GM23338 (cell line): ENCODE results near the gene ADAP1. TPM values are rescaled to one million over a fixed set of nuclear protein-coding genes. Genes with fewer than 3 reads are reported as not detected.

ENCODE experiments used
- ATAC-seq: fragments of 200-7000 bp; cut with Tn5 transposase; 3 replicates; pipeline ENCODE4 v1.9.1; 2020
- DNase-seq: peaks from one replicate; pipeline ENCODE4 v3.0.0-alpha.2; 2015; ENCODE audit warnings: low spot score
- H2AFZ ChIP-seq: fragments of 200-600 bp; sonication (generic); 2 replicates; pipeline ENCODE4 v1.8.0; 2016; ENCODE audit warnings: antibody characterized with exemption, mild to moderate bottlenecking, moderate library complexity
- H3F3A ChIP-seq: fragments of 200-600 bp; sonication (generic); replicated peaks from 2 replicates; pipeline ENCODE4 v1.8.0; 2017; ENCODE audit warnings: antibody characterized with exemption, mixed run types, low read depth
- H3K27ac ChIP-seq: fragments of 200-600 bp; sonication (generic); 2 replicates; pipeline ENCODE4 v1.6.1; 2016; ENCODE audit warnings: low read depth
- H3K27me3 ChIP-seq: fragments of 200-600 bp; sonication (generic); 2 replicates; pipeline ENCODE4 v1.8.0; 2016; ENCODE audit warnings: mild to moderate bottlenecking, mixed run types, moderate library complexity; ENCODE audit not compliant: insufficient read depth
- H3K36me3 ChIP-seq: fragments of 200-600 bp; sonication (generic); 2 replicates; pipeline ENCODE4 v1.8.0; 2016; ENCODE audit warnings: mild to moderate bottlenecking; ENCODE audit not compliant: insufficient read depth
- H3K4me1 ChIP-seq: fragments of 200-600 bp; sonication (generic); 2 replicates; pipeline ENCODE4 v1.8.0; 2016; ENCODE audit warnings: mild to moderate bottlenecking, moderate library complexity; ENCODE audit not compliant: insufficient read depth
- H3K4me2 ChIP-seq: fragments of 200-600 bp; sonication (generic); 2 replicates; pipeline ENCODE4 v1.7.1; 2017; ENCODE audit warnings: mixed run types
- H3K4me3 ChIP-seq: fragments of 200-600 bp; sonication (generic); 2 replicates; pipeline ENCODE4 v1.6.1; 2016; ENCODE audit warnings: mixed run types
- H3K79me2 ChIP-seq: fragments of 200-600 bp; sonication (generic); replicated peaks from 2 replicates; pipeline ENCODE4 v1.8.0; 2017; ENCODE audit warnings: mild to moderate bottlenecking; ENCODE audit not compliant: insufficient read depth
- H3K9me2 ChIP-seq: fragments of 200-600 bp; sonication (generic); 2 replicates; pipeline ENCODE4 v1.8.0; 2017; ENCODE audit not compliant: insufficient read depth
- H4K20me1 ChIP-seq: fragments of 200-600 bp; sonication (generic); replicated peaks from 2 replicates; pipeline ENCODE4 v1.8.0; 2017; ENCODE audit warnings: mild to moderate bottlenecking; ENCODE audit not compliant: insufficient read depth
- H3K27ac Mint-ChIP-seq: 2 replicates; pipeline ENCODE4 v1.8.0; 2020; ENCODE audit warnings: inconsistent platforms, mild to moderate bottlenecking, moderate library complexity, mixed read lengths
- H3K27me3 Mint-ChIP-seq: 3 replicates; pipeline ENCODE4 v1.8.0; 2022; ENCODE audit warnings: low read depth, mild to moderate bottlenecking, moderate library complexity, mixed read lengths, inconsistent platforms; ENCODE audit not compliant: insufficient read depth, poor library complexity
- H3K36me3 Mint-ChIP-seq: 3 replicates; pipeline ENCODE4 v1.8.0; 2021; ENCODE audit warnings: low read depth, mild to moderate bottlenecking, inconsistent platforms, moderate library complexity, mixed read lengths
- H3K4me1 Mint-ChIP-seq: 3 replicates; pipeline ENCODE4 v1.8.0; 2020; ENCODE audit warnings: mild to moderate bottlenecking, inconsistent platforms, mixed read lengths
- H3K4me3 Mint-ChIP-seq: 3 replicates; pipeline ENCODE4 v1.8.0; 2021; ENCODE audit warnings: moderate library complexity, mild to moderate bottlenecking, inconsistent platforms, mixed read lengths
- H3K9me3 Mint-ChIP-seq: 3 replicates; pipeline ENCODE4 v1.8.0; 2020; ENCODE audit warnings: moderate library complexity, mild to moderate bottlenecking, inconsistent platforms, mixed read lengths
- POLR2AphosphoS5 ChIP-seq: IDR thresholded peaks from 2 replicates; pipeline ENCODE4 v1.6.1; 2016; ENCODE audit warnings: antibody characterized with exemption, low read depth
- ZNF114 ChIP-seq: fragments of 250-450 bp; sonication (Bioruptor Pico); IDR thresholded peaks from 2 replicates; pipeline ENCODE4 v1.5.0; 2020; ENCODE audit warnings: mild to moderate bottlenecking, moderate library complexity
- ZNF331 ChIP-seq: fragments of 250-450 bp; sonication (Bioruptor Pico); IDR thresholded peaks from 2 replicates; pipeline ENCODE4 v1.5.0; 2020; ENCODE audit warnings: low read depth, mild to moderate bottlenecking, moderate library complexity
- polyA plus RNA-seq: library from polyadenylated mRNA; unstranded; fragments of >200 nt; fragmentation: Nextera tagmentation; extraction: Ambion mirVana; gene quantifications from 2 replicates; pipeline ENCODE4 v1.2.1, GENCODE V29; 2016
- total RNA-seq: library from RNA; depleted of rRNA; stranded (reverse); fragments of >200 nt; shearing (Covaris generic); gene quantifications from 2 replicates; pipeline ENCODE4 v1.2.3, GENCODE V29; 2014
- TF ChIP-seq, protein P1 (sequence below): IDR thresholded peaks from 2 replicates; pipeline ENCODE4 v1.6.1; 2016; ENCODE audit warnings: antibody characterized with exemption
- TF ChIP-seq, protein P2 (sequence below): fragments of 250-450 bp; sonication (Bioruptor Pico); IDR thresholded peaks from 2 replicates; pipeline ENCODE4 v1.5.0; 2020; ENCODE audit warnings: mild to moderate bottlenecking, moderate library complexity
- TF ChIP-seq, protein P3 (sequence below): IDR thresholded peaks from one replicate; pipeline ENCODE4 v1.6.1; 2018; ENCODE audit warnings: antibody characterized with exemption; ENCODE audit not compliant: unreplicated experiment
- TF ChIP-seq, protein P4 (sequence below), 2 experiments: fragments of 200-600 bp in 1 of 2; sonication (generic) in 1 of 2; conservative IDR thresholded peaks; 2 replicates each; pipeline versions ENCODE4 v1.5.1 to v1.6.1; 2016 to 2017; ENCODE audit warnings: antibody characterized with exemption in 2 of 2, low read depth in 2 of 2, mild to moderate bottlenecking in 2 of 2, moderate library complexity in 1 of 2

Gene ADAP1
- total and polyA plus RNA-seq, 2 experiments from 2014 or later = 2.2 to 9.6 TPM

DNA sequence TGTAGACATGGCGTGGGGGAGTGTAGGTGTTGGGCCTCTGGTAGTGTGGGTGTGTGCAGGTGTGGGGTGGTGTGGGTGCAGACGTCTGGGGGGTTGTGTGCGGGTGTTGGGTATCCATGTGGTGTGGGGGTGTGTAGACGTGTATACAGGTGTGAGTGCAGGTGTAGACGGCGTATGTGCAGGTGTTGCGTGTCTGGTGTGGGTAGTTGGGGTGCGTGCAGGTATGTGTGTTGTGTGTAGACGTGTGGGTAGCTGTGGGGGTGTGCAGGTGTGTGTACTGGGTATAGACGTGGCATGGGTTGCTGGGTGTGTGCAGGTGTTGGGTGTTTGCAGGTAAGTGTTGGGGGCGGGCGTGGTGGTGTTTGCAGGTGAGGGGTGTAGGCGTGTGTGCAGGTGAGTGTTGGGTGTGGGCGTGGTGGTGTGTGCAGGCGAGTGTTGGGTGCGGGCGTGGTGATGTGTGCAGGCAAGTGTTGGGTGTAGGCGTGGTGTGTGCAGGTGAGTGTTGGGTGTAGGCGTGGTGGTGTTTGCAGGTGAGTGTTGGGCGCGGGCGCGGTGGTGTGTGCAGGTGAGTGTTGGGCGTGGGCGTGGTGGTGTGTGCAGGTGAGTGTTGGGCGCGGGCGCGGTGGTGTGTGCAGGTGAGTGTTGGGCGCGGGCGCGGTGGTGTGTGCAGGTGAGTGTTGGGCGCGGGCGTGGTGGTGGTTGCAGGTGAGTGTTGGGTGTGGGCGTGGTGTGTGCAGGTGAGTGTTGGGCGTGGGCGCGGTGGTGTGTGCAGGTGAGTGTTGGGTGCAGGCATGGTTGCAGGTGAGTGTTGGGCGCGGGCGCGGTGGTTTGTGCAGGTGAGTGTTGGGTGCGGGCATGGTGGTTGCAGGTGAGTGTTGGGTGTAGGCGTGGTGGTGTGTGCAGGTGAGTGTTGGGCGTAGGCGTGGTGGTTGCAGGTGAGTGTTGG, 61.6 kb downstream of the ADAP1 start:
- no peak overlapping the region for H3K27ac ChIP-seq
- TF ChIP-seq ZNF331 (CRISPR knock-in tag) = no peak
- TF ChIP-seq ZNF114 (CRISPR knock-in tag) = no peak
- H3K4me3 ChIP-seq = no peak overlapping the region
- no peaks in the 10 kb centered on the region for H3K9me2 ChIP-seq
- H3K4me3 Mint-ChIP-seq = no peak overlapping the region
- ATAC-seq (no peak), DNase-seq (no peak)
- H3K36me3 Mint-ChIP-seq = peaks cover 70% of the 10 kb centered on the region
- H3K79me2 ChIP-seq = peaks cover 14% of the 10 kb centered on the region
- no peaks in the 10 kb centered on the region; the same call in 2 of the 3 replicates for H3K9me3 Mint-ChIP-seq
- no peaks in the 10 kb centered on the region for H3K4me1 Mint-ChIP-seq
- H4K20me1 ChIP-seq = no peaks in the 10 kb centered on the region; the same call in 1 of the 2 replicates
- 0 out of 2 replicates have a peak, but pooled peaks cover 6% of the 10 kb centered on the region for H3K36me3 ChIP-seq
- no peaks in the 10 kb centered on the region for H3K4me1 ChIP-seq
- no peak overlapping the region for H3K4me2 ChIP-seq
- no peak overlapping the region for H3K27ac Mint-ChIP-seq
- no peak overlapping the region for H2AFZ ChIP-seq
- H3K27me3 Mint-ChIP-seq = peaks cover 4% of the 10 kb centered on the region
- H3K27me3 ChIP-seq = no peaks in the 10 kb centered on the region
- H3F3A ChIP-seq = 0 out of 2 replicates have a peak, but pooled peaks cover 4% of the 10 kb centered on the region

DNA sequence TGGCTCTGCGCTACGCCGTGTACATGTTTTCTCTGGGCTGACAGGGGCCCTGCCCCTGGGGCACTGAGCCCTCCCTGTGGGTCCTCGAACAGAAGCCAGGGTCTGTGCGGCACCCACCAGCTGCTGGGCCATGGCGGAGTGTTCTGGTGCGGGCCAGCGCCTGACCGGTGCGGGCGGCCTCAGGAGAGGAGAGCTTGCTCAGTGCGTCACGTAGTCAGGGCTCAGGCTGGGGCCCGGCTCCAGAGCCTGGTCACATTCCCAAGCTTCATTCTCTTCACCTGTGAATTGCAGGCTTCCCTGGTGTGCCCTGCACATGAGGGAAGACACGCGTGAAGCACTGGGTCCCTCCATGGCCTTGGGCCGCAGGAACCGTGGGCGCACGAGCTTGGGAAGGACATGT, 62.7 kb downstream of the ADAP1 start:
- ATAC-seq = no peak
- Histone ChIP-seq H3K9me2 (no peaks in the 10 kb centered on the region), H4K20me1 (no peaks in the 10 kb centered on the region; the same call in 1 of the 2 replicates), H3K27me3 (no peaks in the 10 kb centered on the region), H3K36me3 (0 out of 2 replicates have a peak, but pooled peaks cover 6% of the 10 kb centered on the region), H3K79me2 (peaks cover 26% of the 10 kb centered on the region), H2AFZ (no peak overlapping the region), H3F3A (0 out of 2 replicates have a peak, but pooled peaks cover 4% of the 10 kb centered on the region), H3K4me3 (no peak overlapping the region), H3K4me2 (no peak overlapping the region), H3K4me1 (no peaks in the 10 kb centered on the region), H3K27ac (no peak overlapping the region)
- H3K4me1 Mint-ChIP-seq = no peaks in the 10 kb centered on the region
- no peak overlapping the region for H3K27ac Mint-ChIP-seq
- DNase-seq = no peak
- H3K9me3 Mint-ChIP-seq = no peaks in the 10 kb centered on the region; the same call in 2 of the 3 replicates
- H3K4me3 Mint-ChIP-seq = no peak overlapping the region
- H3K36me3 Mint-ChIP-seq = peaks cover 73% of the 10 kb centered on the region
- peaks cover 4% of the 10 kb centered on the region for H3K27me3 Mint-ChIP-seq
- TF ChIP-seq, protein P1, sequence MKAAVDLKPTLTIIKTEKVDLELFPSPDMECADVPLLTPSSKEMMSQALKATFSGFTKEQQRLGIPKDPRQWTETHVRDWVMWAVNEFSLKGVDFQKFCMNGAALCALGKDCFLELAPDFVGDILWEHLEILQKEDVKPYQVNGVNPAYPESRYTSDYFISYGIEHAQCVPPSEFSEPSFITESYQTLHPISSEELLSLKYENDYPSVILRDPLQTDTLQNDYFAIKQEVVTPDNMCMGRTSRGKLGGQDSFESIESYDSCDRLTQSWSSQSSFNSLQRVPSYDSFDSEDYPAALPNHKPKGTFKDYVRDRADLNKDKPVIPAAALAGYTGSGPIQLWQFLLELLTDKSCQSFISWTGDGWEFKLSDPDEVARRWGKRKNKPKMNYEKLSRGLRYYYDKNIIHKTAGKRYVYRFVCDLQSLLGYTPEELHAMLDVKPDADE = no peak
- TF ChIP-seq, protein P2, sequence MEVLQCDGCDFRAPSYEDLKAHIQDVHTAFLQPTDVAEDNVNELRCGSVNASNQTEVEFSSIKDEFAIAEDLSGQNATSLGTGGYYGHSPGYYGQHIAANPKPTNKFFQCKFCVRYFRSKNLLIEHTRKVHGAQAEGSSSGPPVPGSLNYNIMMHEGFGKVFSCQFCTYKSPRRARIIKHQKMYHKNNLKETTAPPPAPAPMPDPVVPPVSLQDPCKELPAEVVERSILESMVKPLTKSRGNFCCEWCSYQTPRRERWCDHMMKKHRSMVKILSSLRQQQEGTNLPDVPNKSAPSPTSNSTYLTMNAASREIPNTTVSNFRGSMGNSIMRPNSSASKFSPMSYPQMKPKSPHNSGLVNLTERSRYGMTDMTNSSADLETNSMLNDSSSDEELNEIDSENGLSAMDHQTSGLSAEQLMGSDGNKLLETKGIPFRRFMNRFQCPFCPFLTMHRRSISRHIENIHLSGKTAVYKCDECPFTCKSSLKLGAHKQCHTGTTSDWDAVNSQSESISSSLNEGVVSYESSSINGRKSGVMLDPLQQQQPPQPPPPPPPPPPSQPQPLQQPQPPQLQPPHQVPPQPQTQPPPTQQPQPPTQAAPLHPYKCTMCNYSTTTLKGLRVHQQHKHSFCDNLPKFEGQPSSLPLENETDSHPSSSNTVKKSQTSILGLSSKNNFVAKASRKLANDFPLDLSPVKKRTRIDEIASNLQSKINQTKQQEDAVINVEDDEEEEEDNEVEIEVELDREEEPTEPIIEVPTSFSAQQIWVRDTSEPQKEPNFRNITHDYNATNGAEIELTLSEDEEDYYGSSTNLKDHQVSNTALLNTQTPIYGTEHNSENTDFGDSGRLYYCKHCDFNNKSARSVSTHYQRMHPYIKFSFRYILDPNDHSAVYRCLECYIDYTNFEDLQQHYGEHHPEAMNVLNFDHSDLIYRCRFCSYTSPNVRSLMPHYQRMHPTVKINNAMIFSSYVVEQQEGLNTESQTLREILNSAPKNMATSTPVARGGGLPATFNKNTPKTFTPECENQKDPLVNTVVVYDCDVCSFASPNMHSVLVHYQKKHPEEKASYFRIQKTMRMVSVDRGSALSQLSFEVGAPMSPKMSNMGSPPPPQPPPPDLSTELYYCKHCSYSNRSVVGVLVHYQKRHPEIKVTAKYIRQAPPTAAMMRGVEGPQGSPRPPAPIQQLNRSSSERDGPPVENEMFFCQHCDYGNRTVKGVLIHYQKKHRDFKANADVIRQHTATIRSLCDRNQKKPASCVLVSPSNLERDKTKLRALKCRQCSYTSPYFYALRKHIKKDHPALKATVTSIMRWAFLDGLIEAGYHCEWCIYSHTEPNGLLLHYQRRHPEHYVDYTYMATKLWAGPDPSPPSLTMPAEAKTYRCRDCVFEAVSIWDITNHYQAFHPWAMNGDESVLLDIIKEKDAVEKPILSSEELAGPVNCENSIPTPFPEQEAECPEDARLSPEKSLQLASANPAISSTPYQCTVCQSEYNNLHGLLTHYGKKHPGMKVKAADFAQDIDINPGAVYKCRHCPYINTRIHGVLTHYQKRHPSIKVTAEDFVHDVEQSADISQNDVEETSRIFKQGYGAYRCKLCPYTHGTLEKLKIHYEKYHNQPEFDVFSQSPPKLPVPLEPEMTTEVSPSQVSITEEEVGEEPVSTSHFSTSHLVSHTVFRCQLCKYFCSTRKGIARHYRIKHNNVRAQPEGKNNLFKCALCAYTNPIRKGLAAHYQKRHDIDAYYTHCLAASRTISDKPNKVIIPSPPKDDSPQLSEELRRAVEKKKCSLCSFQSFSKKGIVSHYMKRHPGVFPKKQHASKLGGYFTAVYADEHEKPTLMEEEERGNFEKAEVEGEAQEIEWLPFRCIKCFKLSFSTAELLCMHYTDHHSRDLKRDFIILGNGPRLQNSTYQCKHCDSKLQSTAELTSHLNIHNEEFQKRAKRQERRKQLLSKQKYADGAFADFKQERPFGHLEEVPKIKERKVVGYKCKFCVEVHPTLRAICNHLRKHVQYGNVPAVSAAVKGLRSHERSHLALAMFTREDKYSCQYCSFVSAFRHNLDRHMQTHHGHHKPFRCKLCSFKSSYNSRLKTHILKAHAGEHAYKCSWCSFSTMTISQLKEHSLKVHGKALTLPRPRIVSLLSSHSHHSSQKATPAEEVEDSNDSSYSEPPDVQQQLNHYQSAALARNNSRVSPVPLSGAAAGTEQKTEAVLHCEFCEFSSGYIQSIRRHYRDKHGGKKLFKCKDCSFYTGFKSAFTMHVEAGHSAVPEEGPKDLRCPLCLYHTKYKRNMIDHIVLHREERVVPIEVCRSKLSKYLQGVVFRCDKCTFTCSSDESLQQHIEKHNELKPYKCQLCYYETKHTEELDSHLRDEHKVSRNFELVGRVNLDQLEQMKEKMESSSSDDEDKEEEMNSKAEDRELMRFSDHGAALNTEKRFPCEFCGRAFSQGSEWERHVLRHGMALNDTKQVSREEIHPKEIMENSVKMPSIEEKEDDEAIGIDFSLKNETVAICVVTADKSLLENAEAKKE (CRISPR knock-in tag) = no peak
- TF ChIP-seq, protein P3, sequence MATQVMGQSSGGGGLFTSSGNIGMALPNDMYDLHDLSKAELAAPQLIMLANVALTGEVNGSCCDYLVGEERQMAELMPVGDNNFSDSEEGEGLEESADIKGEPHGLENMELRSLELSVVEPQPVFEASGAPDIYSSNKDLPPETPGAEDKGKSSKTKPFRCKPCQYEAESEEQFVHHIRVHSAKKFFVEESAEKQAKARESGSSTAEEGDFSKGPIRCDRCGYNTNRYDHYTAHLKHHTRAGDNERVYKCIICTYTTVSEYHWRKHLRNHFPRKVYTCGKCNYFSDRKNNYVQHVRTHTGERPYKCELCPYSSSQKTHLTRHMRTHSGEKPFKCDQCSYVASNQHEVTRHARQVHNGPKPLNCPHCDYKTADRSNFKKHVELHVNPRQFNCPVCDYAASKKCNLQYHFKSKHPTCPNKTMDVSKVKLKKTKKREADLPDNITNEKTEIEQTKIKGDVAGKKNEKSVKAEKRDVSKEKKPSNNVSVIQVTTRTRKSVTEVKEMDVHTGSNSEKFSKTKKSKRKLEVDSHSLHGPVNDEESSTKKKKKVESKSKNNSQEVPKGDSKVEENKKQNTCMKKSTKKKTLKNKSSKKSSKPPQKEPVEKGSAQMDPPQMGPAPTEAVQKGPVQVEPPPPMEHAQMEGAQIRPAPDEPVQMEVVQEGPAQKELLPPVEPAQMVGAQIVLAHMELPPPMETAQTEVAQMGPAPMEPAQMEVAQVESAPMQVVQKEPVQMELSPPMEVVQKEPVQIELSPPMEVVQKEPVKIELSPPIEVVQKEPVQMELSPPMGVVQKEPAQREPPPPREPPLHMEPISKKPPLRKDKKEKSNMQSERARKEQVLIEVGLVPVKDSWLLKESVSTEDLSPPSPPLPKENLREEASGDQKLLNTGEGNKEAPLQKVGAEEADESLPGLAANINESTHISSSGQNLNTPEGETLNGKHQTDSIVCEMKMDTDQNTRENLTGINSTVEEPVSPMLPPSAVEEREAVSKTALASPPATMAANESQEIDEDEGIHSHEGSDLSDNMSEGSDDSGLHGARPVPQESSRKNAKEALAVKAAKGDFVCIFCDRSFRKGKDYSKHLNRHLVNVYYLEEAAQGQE = no peak
- no peak for TF ChIP-seq POLR2AphosphoS5
- TF ChIP-seq, protein P4, sequence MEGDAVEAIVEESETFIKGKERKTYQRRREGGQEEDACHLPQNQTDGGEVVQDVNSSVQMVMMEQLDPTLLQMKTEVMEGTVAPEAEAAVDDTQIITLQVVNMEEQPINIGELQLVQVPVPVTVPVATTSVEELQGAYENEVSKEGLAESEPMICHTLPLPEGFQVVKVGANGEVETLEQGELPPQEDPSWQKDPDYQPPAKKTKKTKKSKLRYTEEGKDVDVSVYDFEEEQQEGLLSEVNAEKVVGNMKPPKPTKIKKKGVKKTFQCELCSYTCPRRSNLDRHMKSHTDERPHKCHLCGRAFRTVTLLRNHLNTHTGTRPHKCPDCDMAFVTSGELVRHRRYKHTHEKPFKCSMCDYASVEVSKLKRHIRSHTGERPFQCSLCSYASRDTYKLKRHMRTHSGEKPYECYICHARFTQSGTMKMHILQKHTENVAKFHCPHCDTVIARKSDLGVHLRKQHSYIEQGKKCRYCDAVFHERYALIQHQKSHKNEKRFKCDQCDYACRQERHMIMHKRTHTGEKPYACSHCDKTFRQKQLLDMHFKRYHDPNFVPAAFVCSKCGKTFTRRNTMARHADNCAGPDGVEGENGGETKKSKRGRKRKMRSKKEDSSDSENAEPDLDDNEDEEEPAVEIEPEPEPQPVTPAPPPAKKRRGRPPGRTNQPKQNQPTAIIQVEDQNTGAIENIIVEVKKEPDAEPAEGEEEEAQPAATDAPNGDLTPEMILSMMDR (conservative IDR thresholded peaks at IDR 0.05; ENCODE audit: low read depth in 2 of 2) = no peak
